ENCODE results near the gene PAQR4. TPM values are rescaled to one million over a fixed set of nuclear protein-coding genes. Genes with fewer than 3 reads are reported as not detected.
A peak's percentile ranks its signal among the peaks of the same experiment; 100 is the strongest.

PAQR4 gene
- polyA plus RNA-seq, 3 donors: 6.3 to 14.2 (median 8.9) TPM

GRCh38 chr16:3004781-3005284 is 35.7 kb downstream of the PAQR4 start:
- H3K36me3 Mint-ChIP-seq: peaks cover 5 to 6% of the 10 kb centered on the region in 2 donors
- Histone ChIP-seq H2AFZ (ENCODE audit: insufficient read depth, low read depth, low read length, poor library complexity, severe bottlenecking) (no peak overlapping the region), H3K36me3 (replicated peaks in 1 of 2; ENCODE audit: control insufficient read depth in 1 of 2, insufficient read depth in 2 of 2, low read length in 2 of 2) (no peaks in the 10 kb centered on the region), H3K4me3 (replicated peaks in 1 of 3; ENCODE audit: low read depth in 2 of 3, low read length in 3 of 3) (peak overlapping the region; percentile 19 to 71 (median 44)), H3K9ac (ENCODE audit: insufficient read depth, low read length, poor library complexity, severe bottlenecking) (no peak overlapping the region), H3K27me3 (ENCODE audit: control insufficient read depth in 2 of 2, insufficient read depth in 2 of 2, low read length in 2 of 2) (peaks cover 0 to 2% of the 10 kb centered on the region in 2 donors), H3K9me3 (replicated peaks in 1 of 2; ENCODE audit: control insufficient read depth in 1 of 2, insufficient read depth in 1 of 2, low read length in 2 of 2) (no peaks in the 10 kb centered on the region), H3K4me2 (replicated peaks; ENCODE audit: extremely low read depth, low read length, poor library complexity, severe bottlenecking) (peak overlapping the region; percentile 70), H3K4me1 (ENCODE audit: control insufficient read depth in 1 of 2, insufficient read depth in 2 of 2, low read length in 2 of 2) (peaks cover 49 to 52% of the 10 kb centered on the region in 2 donors), H3K27ac (ENCODE audit: low read depth in 1 of 2, low read length in 2 of 2) (no peak overlapping the region), H4K20me1 (ENCODE audit: insufficient read depth, low read length) (no peaks in the 10 kb centered on the region), H3K79me2 (ENCODE audit: insufficient read depth, low read length) (no peaks in the 10 kb centered on the region)
- TF ChIP-seq, protein P1, sequence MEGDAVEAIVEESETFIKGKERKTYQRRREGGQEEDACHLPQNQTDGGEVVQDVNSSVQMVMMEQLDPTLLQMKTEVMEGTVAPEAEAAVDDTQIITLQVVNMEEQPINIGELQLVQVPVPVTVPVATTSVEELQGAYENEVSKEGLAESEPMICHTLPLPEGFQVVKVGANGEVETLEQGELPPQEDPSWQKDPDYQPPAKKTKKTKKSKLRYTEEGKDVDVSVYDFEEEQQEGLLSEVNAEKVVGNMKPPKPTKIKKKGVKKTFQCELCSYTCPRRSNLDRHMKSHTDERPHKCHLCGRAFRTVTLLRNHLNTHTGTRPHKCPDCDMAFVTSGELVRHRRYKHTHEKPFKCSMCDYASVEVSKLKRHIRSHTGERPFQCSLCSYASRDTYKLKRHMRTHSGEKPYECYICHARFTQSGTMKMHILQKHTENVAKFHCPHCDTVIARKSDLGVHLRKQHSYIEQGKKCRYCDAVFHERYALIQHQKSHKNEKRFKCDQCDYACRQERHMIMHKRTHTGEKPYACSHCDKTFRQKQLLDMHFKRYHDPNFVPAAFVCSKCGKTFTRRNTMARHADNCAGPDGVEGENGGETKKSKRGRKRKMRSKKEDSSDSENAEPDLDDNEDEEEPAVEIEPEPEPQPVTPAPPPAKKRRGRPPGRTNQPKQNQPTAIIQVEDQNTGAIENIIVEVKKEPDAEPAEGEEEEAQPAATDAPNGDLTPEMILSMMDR (IDR thresholded peaks at IDR 0.05): no peak
- no peak for DNase-seq
- intact Hi-C loops (cut with micrococcal nuclease): no loop called here
- H3K27me3 Mint-ChIP-seq (ENCODE audit: low read depth in 3 of 3): peaks cover 0 to 17% (median 16%) of the 10 kb centered on the region in 3 donors
- 0% methylated on average over 12 of the region's 25 CpGs for WGBS (ENCODE audit: insufficient coverage)
- peak overlapping the region in 5 of 7 donors; percentile 19 to 87 (median 63) for H3K27ac Mint-ChIP-seq
- H3K9me3 Mint-ChIP-seq: peaks cover 0 to 3% (median 0%) of the 10 kb centered on the region in 7 donors
- peaks cover 47% of the 10 kb centered on the region for H3K4me1 Mint-ChIP-seq
- peak overlapping the region; percentile 81 to 88 for H3K4me3 Mint-ChIP-seq

GRCh38 chr16:3007059-3007956 is 38.2 kb downstream of the PAQR4 start:
- peaks cover 0 to 10% of the 10 kb centered on the region in 2 donors for H3K27me3 ChIP-seq (ENCODE audit: control insufficient read depth in 2 of 2, insufficient read depth in 2 of 2, low read length in 2 of 2)
- TF ChIP-seq, protein P1 (IDR thresholded peaks at IDR 0.05): no peak
- Mint-ChIP-seq H3K36me3 (peaks cover 5 to 6% of the 10 kb centered on the region in 2 donors), H3K9me3 (peaks cover 0 to 3% (median 0%) of the 10 kb centered on the region in 7 donors), H3K4me1 (peaks cover 50% of the 10 kb centered on the region), H3K4me3 (peak overlapping the region; percentile 76 to 93), H3K27ac (peak overlapping the region; percentile 79 to 95 (median 87)), H3K27me3 (ENCODE audit: low read depth in 3 of 3) (peaks cover 14 to 24% (median 19%) of the 10 kb centered on the region in 3 donors)
- H3K27ac ChIP-seq (ENCODE audit: low read depth in 1 of 2, low read length in 2 of 2): peak overlapping the region; percentile 22 to 61
- H4K20me1 ChIP-seq (ENCODE audit: insufficient read depth, low read length): no peaks in the 10 kb centered on the region
- H3K4me1 ChIP-seq (ENCODE audit: control insufficient read depth in 1 of 2, insufficient read depth in 2 of 2, low read length in 2 of 2): peaks cover 49 to 56% of the 10 kb centered on the region in 2 donors
- peak overlapping the region; percentile 58 for H2AFZ ChIP-seq (ENCODE audit: insufficient read depth, low read depth, low read length, poor library complexity, severe bottlenecking)
- H3K4me2 ChIP-seq (replicated peaks; ENCODE audit: extremely low read depth, low read length, poor library complexity, severe bottlenecking): peak overlapping the region; percentile 75
- peak overlapping the region; percentile 16 to 75 (median 29) for H3K4me3 ChIP-seq (replicated peaks in 1 of 3; ENCODE audit: low read depth in 2 of 3, low read length in 3 of 3)
- no peaks in the 10 kb centered on the region for H3K36me3 ChIP-seq (replicated peaks in 1 of 2; ENCODE audit: control insufficient read depth in 1 of 2, insufficient read depth in 2 of 2, low read length in 2 of 2)
- WGBS (ENCODE audit: insufficient coverage): 18% methylated on average over 10 of the region's 13 CpGs
- H3K79me2 ChIP-seq (ENCODE audit: insufficient read depth, low read length): no peaks in the 10 kb centered on the region
- intact Hi-C loops (cut with micrococcal nuclease): loop anchor here (2.0 kb wide), 2 partner anchors 13 to 15 kb away; partner anchors contain the start of genes HCFC1R1 (in 1 of the 2) and TNFRSF12A (in 1 of the 2)
- DNase-seq: peak in 2 of 3 donors; percentile 37 to 46
- H3K9me3 ChIP-seq (replicated peaks in 1 of 2; ENCODE audit: control insufficient read depth in 1 of 2, insufficient read depth in 1 of 2, low read length in 2 of 2): no peaks in the 10 kb centered on the region
- peak overlapping the region; percentile 44 for H3K9ac ChIP-seq (ENCODE audit: insufficient read depth, low read length, poor library complexity, severe bottlenecking)
